GM18868 (cell line): ENCODE results near the gene COL5A1.

ENCODE experiments used
- ATAC-seq: cut with Tn5 transposase; IDR thresholded peaks from one replicate; pipeline ENCODE4 v1.9.1; 2021; ENCODE audit warnings: mild to moderate bottlenecking, moderate library complexity; ENCODE audit not compliant: unreplicated experiment

The COL5A1 gene

DNA sequence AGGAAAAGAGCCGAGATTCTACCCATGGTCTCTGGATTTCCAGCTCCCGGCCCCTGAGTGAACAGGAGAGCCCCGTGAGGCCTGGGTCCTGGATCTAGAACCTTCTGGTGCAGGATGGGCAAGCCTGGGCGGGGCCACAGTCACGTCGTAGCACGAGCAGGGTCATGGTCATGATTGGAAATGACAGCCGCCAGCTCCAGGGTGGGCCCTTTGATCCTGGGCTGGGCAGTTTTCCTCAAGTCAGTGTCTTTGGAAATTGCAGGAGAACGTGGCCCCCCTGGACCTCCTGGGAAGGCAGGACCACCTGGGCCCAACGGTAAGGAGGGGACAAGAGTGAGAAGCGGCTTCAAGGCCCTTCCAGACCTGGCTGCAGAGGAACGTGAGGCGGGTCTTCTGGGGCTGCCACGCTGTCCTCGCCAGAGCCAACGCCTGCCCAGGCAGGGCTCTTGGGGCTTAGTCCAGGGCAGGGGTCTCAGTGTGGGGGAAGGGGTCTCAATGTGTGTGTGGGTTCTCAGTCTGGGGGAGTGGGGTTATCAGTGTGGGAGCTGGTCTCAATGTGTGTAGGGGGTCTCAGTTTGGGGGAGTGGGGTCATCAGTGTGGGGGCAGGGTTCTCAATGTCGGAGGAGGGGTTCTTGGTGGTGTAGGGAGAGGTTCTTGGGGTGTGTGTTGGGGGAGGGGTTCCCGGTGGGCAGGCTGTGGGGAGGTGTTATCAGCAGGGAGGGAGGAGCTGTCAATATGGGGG is 241.6 kb downstream of the COL5A1 start:
- ATAC-seq, result no peak

DNA sequence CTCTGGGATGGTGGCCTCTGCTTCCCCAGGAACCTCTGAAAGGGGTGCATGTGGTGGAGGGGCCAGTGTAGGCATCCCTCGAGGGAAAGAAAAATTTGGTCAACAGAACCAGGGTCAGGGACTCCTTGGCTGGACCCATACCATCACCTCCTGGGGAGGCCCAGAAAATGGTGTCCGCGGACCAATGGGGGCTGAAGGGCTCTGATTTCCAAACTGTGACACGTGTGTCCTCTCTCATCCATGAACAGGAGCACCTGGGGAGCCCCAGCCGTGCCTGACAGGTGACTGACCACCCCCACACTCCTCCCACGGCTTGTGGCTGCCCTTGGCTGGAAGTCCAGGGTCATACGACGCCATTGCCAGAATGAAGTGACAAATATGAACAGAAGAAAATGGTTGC is 242.9 kb downstream of the COL5A1 start:
- no peak for ATAC-seq

- no peak for ATAC-seq
These were observed 243.5 kb downstream of the COL5A1 start for GRCh38 chr9:134885001-134885678.

DNA sequence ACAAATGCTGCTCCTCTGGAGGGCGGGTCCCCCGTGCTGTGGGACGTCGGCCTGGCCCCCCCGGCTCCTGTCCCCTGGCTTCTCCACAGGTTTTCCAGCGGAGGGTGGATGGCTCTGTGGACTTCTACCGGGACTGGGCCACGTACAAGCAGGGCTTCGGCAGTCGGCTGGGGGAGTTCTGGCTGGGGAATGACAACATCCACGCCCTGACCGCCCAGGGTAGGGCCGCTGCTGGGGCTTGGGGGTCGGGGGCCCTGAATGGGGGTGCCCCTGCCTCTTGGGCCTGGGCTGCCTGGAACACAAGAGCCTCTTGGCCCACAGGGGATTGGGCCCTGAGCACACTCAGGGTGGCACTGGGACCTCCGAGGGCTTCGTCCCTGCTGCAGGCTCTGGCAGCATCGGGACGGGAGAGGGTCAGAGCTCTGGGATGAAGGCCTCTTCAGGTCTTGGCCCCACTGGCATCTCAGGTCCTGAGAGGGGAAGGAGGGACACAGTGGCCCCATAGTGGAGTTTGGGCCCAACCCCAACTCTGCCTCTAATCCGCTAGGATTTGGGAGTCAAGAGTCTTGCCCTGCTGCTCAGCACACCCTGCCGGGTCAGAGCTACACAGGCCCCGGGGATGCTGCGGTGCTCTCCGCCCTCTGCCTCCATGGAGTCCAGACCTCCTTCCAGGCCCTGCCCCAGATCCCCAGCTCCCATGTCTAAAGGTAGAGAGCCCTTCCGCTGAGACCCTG is 244.2 kb downstream of the COL5A1 start:
- no peak for ATAC-seq

- no peak for ATAC-seq
These were observed 244.9 kb downstream of the COL5A1 start for GRCh38 chr9:134886413-134886913.

DNA sequence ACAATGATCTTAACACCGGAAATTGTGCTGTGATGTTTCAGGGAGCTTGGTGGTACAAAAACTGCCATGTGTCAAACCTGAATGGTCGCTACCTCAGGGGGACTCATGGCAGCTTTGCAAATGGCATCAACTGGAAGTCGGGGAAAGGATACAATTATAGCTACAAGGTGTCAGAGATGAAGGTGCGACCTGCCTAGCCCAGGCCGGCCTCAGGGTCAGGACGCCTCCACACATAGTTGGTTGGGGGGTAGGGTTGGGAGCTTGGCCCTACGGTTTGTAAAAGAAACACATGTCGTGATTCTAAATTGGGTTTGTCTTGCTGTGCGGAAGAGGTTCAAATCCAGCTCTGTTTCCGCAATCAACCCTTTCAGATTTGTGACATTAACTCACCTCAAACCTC is 245.6 kb downstream of the COL5A1 start:
- no peak for ATAC-seq

GRCh38 chr9:134887686-134888602 is 246.3 kb downstream of the COL5A1 start:
- ATAC-seq, result no peak

DNA sequence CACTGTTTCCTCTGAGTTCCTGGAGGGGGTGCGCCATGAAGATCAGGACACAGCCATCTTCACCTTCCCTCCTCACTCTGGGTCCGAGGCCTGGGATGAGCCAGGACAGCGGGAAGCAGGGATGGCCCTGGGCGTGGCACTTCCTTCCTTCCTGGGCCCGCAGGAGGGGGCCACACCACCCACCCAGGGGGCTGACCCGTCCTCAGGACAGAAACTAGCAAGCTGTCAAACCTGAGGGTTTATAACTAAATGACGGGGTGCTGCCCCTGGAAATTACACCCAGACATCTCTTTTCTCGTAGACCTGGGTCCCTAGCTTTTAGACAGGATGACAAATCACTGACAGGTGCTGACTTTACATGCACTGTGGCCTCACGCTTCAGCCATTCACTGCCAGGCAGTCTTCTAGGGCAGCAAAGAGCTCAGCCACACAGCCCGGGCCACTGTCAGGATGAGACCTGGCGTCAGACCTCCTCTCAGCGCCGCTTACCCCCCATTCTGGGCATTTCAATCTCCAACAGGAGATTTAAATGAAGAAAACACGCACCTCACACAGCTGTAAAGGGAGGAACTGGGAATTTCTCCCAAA is 247.1 kb downstream of the COL5A1 start:
- no peak for ATAC-seq

- no peak for ATAC-seq
These were observed 248.0 kb downstream of the COL5A1 start for GRCh38 chr9:134889386-134890154.

DNA sequence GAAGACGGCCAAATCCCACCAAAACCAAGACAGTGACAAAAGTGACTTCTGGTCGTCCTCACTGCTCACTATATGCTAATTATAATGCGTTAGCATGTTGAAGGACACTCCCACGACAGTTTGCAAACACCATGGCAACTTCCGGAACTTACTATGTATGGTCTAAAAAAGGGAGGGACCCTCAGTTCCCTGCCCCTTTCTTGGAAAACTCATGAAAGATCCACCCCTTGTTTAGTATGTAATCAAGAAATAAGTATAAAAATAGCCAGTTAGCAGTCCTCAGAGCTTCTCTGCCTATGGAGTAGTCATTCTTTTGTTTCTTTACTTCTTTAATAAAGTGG is 248.5 kb downstream of the COL5A1 start:
- ATAC-seq, result no peak

DNA sequence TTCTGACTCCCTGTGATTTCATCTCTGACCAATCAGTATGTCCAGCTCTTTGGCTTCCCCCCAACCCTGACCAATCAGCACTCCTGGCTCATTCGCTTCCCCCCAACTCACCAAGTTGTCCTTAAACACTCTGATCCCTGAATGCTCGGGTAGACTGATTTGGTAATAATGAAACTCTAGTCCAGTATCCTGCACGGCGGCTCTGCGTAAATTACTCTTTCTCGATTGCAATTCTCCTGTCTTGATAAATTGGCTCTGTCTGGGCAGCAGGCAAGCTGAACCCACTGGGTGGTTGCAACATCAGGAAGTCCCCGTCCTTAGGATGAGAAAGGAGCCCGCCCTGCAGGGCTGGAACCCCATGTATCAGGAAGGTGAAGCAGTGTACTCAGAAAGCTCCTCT is 249.4 kb downstream of the COL5A1 start:
- ATAC-seq, result no peak

DNA sequence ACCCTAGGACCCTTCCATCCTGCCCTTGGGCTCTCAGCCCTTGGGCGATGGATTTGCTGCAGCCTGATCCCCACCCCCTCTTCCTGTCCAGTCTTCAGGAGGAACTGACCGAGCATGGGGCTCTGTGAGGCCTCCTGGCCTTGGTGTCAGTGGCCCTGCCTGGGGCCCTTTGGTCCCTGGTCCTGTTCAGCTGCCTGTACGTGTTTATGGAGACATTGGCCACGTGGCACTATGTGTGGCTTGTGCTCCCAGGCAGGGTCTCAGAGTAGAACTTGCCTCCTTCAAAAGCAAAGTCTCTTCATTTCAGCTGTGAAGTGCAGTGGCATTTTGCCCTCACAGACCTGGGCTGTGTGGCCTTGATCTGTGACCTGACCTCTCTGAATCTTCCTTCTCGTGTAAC is 250.1 kb downstream of the COL5A1 start:
- no peak for ATAC-seq

GRCh38 chr9:134892221-134892620 is 250.6 kb downstream of the COL5A1 start:
- no peak for ATAC-seq

DNA sequence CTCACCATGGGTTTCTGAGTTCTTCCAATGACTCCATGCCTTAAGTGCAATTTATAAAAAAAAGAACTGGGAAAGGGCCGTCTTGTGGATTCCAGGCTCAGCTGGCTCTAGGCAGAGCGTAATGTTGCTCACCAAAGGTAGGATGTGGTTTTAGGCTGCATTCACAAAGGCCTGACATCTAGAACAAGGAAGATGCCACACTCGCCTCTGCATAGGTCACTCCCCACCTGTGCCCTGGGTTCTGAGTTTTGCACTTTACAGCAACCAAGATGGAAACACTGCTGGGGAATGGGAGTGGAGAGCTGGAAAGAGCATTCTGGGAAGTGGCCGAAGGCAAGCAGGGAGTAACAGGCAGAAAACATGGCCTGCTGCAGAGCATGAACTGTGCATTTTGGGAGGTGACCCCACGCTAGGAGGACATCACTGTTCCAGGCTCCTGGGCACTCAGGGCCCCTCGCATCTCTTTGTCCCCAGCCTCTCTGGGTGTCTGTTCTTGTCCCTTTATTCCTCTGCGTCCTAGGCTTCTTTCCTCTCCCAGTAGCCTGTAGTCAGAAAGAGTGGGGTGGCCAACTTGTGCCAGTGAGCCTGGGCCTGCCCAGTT is 251.3 kb downstream of the COL5A1 start:
- ATAC-seq, result no peak
